IMR-90 (cell line): ENCODE results near the gene LSM14A.

Experiments used
- CEBPB ChIP-seq: IDR thresholded peaks from 2 replicates; pipeline ENCODE4 v1.6.1; 2012; ENCODE audit warnings: low read depth, low read length, improper control_type of control experiment
- CHD1 ChIP-seq: IDR thresholded peaks from 2 replicates; pipeline ENCODE4 v1.6.1; 2012; ENCODE audit warnings: low read depth, low read length, improper control_type of control experiment
- CTCF ChIP-seq: conservative IDR thresholded peaks from 2 replicates; pipeline ENCODE4 v1.5.1; 2012; ENCODE audit warnings: mild to moderate bottlenecking, low read depth, low read length, improper control_type of control experiment
- ELK1 ChIP-seq: fragments of 150-350 bp; IDR thresholded peaks from 2 replicates; pipeline ENCODE4 v1.6.1; 2016; ENCODE audit warnings: low read depth, mild to moderate bottlenecking, low read length, moderate library complexity, borderline replicate concordance
- MXI1 ChIP-seq: IDR thresholded peaks from 2 replicates; pipeline ENCODE4 v1.6.1; 2012; ENCODE audit warnings: low read depth, mild to moderate bottlenecking, low read length, moderate library complexity, borderline replicate concordance
- POLR2A ChIP-seq: IDR thresholded peaks from 2 replicates; pipeline ENCODE4 v1.6.1; 2012; ENCODE audit warnings: mild to moderate bottlenecking, low read depth, low read length
- RAD21 ChIP-seq: IDR thresholded peaks from 2 replicates; pipeline ENCODE4 v1.6.1; 2012; ENCODE audit warnings: low read length, improper control_type of control experiment
- RFX5 ChIP-seq: IDR thresholded peaks from 2 replicates; pipeline ENCODE4 v1.8.0; 2012; ENCODE audit warnings: low read depth, mild to moderate bottlenecking, low read length, moderate library complexity
- SMC3 ChIP-seq: fragments of 150-350 bp; IDR thresholded peaks from 2 replicates; pipeline ENCODE4 v1.6.1; 2016; ENCODE audit warnings: low read depth, mild to moderate bottlenecking, antibody characterized with exemption, low read length, moderate library complexity

DNA sequence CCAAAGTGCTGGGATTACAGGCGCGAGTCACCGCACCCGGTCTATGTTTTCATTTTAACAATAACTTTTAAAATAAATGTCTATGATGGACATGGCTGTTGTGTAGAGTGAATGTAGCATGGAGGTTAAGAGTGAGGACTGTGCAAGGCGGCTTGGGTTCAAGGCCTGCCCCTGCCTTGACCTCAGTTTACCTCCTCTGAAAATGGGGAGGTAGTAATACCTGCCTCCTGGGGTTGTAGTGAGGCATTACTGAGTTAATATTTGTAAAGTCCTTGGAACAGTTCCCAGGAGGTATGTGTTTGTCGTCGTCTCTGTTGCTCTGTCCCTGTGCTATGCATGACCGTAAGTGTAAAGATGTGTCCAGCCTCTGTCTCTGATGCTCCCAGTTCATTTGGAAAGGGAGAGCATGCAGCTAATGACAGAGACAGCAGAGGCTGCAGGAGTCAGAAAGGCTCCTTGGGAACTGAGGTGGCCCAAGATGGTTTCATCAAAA lies 91.5 kb downstream of the LSM14A start:
- TF ChIP-seq CTCF (no peak), POLR2A (no peak), RAD21 (no peak), RFX5 (no peak), CEBPB (no peak), SMC3 (no peak), MXI1 (no peak), CHD1 (no peak), ELK1 (no peak)
